GM19099 (cell line): ENCODE results near the gene ZNF618.

Source experiments
- POLR2A ChIP-seq: IDR thresholded peaks from 3 replicates; pipeline ENCODE4 v1.6.1; 2011; ENCODE audit warnings: low read depth; ENCODE audit not compliant: insufficient read length; ENCODE audit errors: extremely low read depth

ZNF618 gene

DNA sequence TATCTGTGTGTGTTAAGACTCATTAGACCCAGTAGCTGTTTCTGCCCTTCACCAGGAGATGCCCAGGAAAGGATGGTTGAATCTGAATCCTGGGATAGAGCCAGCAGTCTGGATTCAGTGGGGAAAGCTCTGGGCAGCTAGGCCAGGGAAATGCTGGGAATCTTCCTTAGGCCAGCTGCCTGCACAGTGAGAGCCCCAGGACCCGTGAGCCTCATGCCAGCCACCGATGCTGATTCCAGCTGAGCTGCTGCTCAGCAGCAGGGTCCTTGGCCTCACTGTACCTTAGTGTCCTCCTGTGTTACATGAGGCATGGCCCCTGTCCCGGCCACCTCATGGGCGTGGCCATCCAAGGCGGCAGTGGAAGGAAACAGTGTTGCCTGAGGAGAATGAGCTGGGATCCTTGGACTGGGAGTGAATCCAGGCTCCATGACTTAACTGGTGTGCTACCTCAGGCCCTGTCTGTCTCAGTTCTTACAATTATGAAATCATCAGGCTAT lies 114.9 kb downstream of the ZNF618 start:
- TF ChIP-seq POLR2A = no peak

DNA sequence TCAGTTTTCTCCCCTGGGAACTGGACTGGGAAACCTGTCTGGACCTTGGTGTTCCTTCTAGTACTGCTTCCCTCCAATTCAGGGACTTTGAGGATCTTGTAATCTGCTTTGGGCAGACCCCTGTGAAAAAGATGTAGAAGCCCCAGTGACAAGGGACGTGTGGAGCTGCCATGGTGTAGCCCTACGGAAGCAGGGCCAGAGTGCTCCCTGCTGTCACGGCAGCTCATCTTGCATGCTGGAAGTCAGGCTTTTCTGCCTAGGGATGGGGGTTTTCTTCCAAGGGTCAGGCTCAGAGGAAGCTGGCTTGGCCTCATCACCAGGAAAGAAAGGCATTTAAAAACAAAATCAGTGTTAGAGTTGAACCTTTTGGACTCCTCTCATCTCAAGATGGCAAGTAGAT lies 115.6 kb downstream of the ZNF618 start:
- no peak for TF ChIP-seq POLR2A

DNA sequence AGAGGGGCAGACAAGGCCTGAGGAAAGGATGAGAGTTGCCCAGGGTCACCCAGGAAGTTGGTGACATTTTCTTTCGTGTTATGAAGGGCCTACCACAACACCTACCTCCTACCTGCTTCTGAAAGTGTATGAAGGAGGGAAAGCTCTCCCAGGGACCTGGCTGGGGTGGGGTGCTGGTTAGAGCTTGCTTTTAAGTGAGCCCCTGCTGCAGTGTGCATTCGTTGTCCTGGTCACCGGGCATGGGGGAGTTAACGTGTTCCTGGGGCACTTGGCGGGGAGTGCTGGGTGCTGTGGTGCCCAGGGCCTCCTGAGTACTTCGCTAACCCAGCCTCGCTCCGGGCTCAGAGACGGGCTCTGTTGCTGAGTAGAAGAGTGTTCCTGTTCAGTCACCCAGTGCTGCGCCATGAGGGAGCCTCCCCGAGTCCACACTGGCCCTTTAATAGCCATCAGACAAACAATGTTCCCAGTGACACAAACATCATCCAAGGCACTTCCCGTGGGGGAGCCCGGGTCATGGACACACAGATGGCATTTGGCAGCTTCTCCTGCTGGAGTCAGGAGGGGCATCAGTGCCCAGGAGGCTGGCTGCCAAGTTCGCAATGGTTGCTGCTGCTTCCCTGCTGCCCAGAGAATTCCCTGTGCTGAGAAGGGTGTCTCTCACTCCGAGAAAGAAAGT lies 116.3 kb downstream of the ZNF618 start:
- no peak for TF ChIP-seq POLR2A

DNA sequence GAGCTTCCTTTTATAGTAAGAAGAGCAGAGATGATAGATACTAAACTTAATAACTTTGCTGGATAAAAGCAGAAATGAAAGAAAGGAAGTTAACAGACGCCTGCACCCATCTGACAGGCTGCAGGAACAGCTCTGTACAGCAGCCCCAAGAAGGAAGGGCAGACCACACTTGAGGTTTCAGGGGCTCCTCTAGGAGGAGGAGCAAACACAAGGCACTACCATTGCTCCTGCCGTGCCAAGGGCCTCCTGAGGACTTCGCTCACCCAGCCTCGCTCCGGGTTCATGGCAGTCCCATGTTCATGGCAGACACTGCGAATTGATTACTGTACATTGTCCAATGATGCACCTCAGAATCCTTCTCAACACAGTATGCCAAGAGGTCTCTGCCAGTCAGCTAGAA lies 116.9 kb downstream of the ZNF618 start:
- no peak for TF ChIP-seq POLR2A

DNA sequence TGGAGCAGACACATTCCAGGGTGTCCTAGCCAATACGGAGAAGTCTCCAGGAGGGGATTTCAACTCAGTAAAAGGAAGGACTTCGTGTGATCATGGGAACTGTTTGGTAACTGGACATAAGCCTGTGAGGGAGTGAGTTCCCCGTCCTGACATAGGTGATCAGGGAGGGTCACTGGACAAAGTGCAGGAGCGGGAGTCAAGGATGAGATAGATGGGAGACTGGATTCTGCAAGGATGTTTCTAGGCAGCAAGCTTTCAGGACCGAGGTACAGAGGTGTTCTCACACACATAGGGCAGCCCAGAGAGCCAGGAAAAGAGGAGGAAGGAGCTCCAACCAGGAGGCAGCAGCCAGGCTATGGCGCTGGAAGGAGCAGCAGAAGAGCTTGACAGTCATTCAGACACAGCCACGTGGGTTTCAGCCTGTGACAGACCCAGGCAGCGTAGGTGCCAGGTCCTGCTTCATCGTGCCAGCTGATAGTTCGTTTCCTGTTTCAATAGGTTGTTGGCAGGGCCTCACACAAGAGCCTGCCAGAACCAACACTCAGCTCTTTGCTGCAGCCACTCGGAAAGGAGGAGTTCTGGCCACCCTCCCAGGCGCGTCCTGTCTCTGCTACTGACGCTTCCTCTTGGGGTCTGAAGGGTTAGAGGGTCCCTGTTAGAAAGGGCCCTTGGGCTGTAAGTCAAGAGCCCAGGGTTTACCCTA lies 117.9 kb downstream of the ZNF618 start:
- TF ChIP-seq POLR2A = no peak

DNA sequence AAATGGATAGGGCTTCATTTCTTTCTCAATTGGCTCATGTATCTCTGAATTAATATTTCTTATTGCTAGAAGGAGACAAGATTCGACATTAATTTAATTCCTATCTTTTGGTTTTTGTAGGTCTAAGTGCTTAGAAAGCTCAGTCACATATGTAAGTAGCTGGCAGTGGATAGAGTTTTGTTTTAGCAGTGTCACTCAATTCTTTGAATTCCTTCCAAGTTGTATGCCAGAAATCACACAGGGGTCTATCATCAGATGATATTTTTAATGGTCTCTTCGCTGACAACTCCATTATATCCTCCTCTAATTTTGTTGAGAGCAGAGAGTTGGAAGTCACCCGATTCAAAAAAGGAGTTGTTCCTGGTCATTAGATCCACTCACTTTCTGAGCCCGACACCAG lies 119.3 kb downstream of the ZNF618 start:
- TF ChIP-seq POLR2A = no peak

DNA sequence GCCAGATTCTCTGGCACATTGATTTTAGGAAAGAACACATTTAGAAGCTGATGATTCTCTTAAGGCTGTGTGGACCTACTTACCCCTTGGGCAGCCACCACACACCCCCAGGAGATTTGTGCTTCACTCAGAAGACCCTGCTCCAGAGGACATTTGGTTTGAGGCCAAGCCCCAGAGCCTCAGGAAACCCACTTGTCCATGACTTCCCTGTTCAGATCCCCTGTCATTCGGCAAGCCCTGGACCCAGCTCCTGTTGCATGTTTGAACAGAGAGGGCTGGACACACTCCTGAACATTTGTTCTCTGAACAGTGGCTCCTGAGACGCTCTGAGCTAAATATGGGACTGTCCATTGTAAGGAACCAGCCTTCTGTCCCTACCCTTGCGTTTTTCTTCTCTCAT lies 119.9 kb downstream of the ZNF618 start:
- no peak for TF ChIP-seq POLR2A

DNA sequence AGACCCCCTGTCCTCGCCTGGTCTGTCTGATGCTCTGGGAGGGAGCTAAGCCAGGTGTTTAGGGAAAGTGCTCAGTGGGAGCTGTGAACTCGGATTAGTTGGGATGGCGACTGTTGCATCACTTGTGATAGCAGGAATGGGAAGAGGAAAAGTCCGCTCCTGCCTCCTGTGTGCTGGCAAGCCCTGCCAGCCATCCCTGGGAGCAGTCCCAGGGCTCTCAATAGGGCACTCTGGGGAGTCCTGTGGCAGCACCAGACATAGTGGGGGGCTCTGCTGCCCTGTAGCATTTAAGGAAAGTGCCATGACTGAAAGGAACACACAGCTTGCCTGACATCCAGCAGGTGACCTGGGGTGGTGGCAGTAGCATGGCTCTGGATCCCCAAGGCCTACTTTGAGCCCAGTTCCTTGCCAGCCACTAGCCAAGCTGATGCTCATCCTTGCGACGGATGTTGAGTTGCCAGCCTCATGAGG lies 120.5 kb downstream of the ZNF618 start:
- no peak for TF ChIP-seq POLR2A

DNA sequence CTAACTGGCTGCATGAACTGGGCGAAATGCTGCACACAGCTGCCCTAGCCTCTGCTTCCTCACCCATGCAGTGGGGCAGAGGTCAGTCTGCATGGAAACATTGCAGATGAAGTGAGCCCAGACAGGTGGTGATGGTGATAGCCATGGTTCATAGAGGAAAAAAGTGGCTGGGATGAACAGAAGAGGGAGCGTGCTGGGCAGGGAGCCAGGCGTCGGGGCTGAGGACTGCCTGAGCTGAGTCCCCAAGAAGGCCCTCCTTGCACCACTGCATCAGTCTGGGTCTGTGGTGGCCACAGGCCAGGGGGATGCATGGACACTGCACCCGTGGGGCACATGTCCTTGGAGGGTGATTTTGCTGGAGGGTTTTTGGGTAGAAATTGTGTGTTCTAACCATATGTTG lies 121.5 kb downstream of the ZNF618 start:
- TF ChIP-seq POLR2A = no peak

DNA sequence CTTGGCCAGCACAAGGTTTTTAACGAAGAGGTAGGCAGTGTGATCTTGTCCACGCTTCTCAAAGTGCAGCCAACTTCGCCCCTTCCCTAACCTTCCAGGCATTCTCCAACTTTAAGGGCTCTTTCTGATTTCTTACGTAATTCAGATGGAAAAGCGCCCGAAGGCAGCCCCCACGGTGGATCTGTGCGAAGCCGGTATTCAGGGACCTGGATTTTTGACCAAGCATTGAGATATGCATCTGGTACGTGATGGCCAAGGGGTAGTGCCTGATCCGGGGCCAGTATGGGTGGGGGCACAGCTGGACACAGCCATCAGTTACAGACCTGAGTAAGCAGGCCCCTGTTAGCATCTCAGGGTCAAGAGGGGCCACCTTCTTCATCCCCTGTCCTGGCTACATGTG lies 122.0 kb downstream of the ZNF618 start:
- TF ChIP-seq POLR2A = no peak

DNA sequence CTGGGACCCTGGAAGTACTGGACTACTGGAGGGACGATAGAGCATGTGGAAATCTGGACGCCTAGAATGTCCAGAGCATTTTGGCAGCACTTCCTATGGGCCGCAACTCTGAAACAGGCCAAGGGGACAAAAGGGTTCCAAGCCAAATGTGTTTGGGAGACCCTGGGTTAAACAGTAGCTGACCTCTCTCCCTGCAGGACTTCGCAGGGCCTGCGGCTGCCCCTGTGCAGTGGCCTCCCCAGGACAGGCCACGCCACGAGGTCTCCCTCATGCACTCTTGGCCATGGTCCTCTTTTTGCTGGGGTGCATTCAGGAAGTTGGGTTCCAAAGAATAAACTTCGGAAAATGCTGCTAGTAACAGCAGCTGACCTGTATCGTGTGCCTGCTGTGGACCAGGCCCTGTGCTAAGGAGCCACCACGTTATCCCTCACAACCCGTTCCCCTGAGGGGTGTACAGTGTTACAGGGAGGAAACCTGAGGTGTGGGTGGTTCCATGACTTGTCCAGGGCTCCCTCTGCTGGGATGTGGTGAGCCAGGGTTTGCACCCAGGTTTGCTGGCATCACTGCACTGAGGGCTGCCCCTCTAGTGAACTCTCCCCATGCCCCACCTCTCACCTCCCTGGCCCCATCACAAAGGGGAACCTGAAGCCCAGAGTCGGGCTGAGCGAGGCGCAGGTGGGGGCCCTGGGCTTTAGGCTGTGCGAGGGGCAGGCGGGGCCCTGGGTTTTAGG lies 122.6 kb downstream of the ZNF618 start:
- TF ChIP-seq POLR2A = no peak

DNA sequence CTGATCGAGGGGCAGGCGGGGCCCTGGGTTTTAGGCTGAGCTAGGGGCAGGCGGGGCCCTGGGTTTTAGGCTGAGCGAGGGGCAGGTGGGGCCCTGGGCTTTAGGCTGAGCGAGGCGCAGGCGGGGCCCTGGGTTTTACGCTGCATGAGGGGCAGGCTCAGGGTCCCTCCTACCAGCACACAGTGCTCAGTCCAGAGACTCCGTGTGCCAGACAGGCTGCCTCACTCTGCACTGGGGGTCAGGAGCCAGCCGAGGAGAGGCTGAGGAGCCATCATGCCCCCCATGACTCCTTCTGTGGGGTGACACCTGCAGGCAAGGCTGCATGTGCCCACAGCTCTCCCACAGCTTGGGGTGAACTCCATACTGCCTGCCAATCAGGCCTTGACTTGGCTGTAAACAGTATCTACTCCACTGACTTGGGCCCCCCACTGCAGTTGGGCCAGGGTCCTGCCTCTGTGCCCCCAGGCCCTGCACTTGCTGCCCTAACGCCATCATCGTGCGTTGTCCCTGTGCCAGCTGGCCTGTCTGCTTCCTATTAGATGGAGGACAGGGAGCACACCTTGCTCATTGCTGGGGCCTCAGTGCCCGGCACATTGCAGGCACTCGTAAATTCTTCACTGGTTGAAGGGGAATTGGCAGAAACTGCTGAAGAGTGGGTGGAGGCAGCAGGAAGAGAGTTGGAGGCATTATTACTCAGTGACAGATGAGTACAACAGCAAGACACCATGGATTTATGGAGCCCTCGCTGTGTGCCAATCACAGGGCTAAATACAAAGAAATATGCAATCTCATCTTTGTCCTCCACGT lies 123.3 kb downstream of the ZNF618 start:
- TF ChIP-seq POLR2A = no peak

DNA sequence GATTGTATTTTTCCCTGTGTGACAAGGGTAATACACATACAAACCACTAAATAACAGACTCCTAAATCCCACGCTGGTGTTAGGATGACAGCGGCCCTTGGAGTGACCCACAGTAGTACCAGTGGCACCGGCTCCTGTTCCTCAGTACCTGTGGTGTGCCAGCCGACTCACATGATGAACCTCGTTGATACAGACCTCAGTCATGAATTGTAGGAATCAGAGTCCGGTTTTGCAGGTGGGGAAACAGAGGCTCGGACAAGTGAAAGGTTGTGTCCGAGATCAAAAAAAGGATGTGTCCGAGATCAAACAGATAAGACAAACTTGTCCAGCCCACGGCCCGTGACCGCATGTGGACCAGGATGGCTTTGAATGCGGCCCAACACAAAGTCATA lies 124.0 kb downstream of the ZNF618 start:
- TF ChIP-seq POLR2A = no peak

DNA sequence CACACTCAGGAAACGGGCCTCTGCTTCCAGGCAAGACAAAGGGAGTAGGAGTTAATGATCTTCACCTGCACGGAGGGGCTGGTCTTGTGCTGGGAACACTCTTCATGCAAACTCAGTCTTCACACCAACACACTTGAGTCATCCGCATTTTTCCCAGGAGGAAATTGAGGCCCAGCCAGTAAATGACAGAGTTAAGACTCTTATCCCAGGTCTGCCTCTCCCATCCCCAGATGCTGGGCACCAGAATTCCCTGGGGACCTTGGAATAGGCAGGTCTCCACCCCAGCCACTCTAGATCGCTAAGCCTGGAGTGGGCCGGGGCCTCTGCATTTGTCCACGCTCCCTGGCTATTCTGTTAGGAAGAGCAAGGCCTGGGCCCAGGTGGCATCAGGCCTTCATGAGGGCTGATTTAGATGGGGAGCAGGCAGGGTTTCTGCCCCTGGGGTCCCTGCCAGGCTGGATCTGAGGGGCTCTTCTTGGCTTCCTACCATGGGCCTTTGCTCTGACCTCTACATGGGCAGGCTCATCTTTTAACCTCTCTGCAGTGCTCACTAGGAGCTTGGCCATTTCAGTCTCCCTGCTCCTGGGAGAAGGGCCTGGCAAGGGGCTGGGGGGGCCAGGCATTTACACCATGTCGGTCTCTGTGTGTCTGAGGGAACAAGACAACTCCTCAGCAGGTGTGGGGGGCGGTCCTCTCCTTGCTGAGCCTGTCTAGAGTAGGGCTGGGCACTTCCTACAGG lies 124.7 kb downstream of the ZNF618 start:
- TF ChIP-seq POLR2A = no peak
